Hepatocyte (in vitro differentiated cells): ENCODE results near the gene POT1. TPM values are rescaled to one million over a fixed set of nuclear protein-coding genes. Genes with fewer than 3 reads are reported as not detected.

Experiments
- DNase-seq: peaks from one replicate; pipeline ENCODE4 v3.0.0-alpha.2; 2016; ENCODE audit warnings: low spot score
- H2AFZ ChIP-seq: fragments of 200-600 bp; sonication (generic); 2 replicates; pipeline ENCODE4 v1.6.0; 2016; ENCODE audit warnings: antibody characterized with exemption, mild to moderate bottlenecking
- H3K27ac ChIP-seq: fragments of 200-600 bp; sonication (generic); 2 replicates; pipeline ENCODE4 v1.5.1; 2016; ENCODE audit warnings: mild to moderate bottlenecking
- H3K27me3 ChIP-seq: fragments of 200-600 bp; sonication (generic); 2 replicates; pipeline ENCODE4 v1.6.1; 2016
- H3K36me3 ChIP-seq: fragments of 200-600 bp; sonication (generic); replicated peaks from 2 replicates; pipeline ENCODE4 v1.5.1; 2016; ENCODE audit warnings: low read depth; ENCODE audit not compliant: insufficient read depth
- H3K4me1 ChIP-seq: fragments of 200-600 bp; sonication (generic); 2 replicates; pipeline ENCODE4 v1.5.1; 2016; ENCODE audit warnings: mild to moderate bottlenecking, moderate library complexity; ENCODE audit not compliant: insufficient read depth
- H3K4me2 ChIP-seq: fragments of 200-600 bp; sonication (generic); 2 replicates; pipeline ENCODE4 v1.6.0; 2016
- H3K4me3 ChIP-seq: fragments of 200-600 bp; sonication (generic); 2 replicates; pipeline ENCODE4 v1.5.1; 2016; ENCODE audit warnings: mild to moderate bottlenecking
- H3K79me2 ChIP-seq: fragments of 200-600 bp; sonication (generic); 2 replicates; pipeline ENCODE4 v1.6.0; 2017; ENCODE audit warnings: mild to moderate bottlenecking
- H3K9me2 ChIP-seq: fragments of 200-600 bp; sonication (generic); replicated peaks from 2 replicates; pipeline ENCODE4 v1.6.0; 2017; ENCODE audit warnings: mild to moderate bottlenecking; ENCODE audit not compliant: insufficient read depth
- H3K9me3 ChIP-seq: fragments of 200-600 bp; sonication (generic); 2 replicates; pipeline ENCODE4 v1.5.1; 2016; ENCODE audit warnings: low read depth, mild to moderate bottlenecking
- H4K20me1 ChIP-seq: fragments of 200-600 bp; sonication (generic); 2 replicates; pipeline ENCODE4 v1.6.0; 2016; ENCODE audit warnings: mild to moderate bottlenecking; ENCODE audit not compliant: insufficient read depth, poor library complexity, severe bottlenecking
- EZH2 ChIP-seq: fragments of 200-600 bp; sonication (generic); IDR thresholded peaks from 2 replicates; pipeline ENCODE4 v1.6.1; 2016; ENCODE audit warnings: antibody characterized with exemption, mild to moderate bottlenecking, borderline replicate concordance
- EZH2phosphoT487 ChIP-seq: fragments of 200-600 bp; sonication (generic); IDR thresholded peaks from one replicate; pipeline ENCODE4 v1.6.1; 2018; ENCODE audit warnings: antibody characterized with exemption, mild to moderate bottlenecking, low read depth, moderate library complexity; ENCODE audit not compliant: unreplicated experiment, severe bottlenecking
- WGBS: methylation state at CpG from one replicate; pipeline ENCODE4 v1.1.6; 2016; ENCODE audit warnings: low lambda C conversion rate; ENCODE audit errors: missing lambda C conversion rate; 5-methylcytosine and 5-hydroxymethylcytosine counted together
- polyA plus RNA-seq: library from polyadenylated mRNA; unstranded; fragments of >200 nt; fragmentation: Nextera tagmentation; extraction: Ambion mirVana; gene quantifications from 2 replicates; pipeline ENCODE4 v1.2.1, GENCODE V29; 2016
- total RNA-seq: library from RNA; depleted of rRNA; stranded (reverse); fragments of >200 nt; gene quantifications from 2 replicates; pipeline ENCODE4 v1.2.3, GENCODE V29; 2014
- TF ChIP-seq, protein P1 (sequence below): fragments of 200-600 bp; sonication (generic); IDR thresholded peaks from 2 replicates; pipeline ENCODE4 v1.5.1; 2016; ENCODE audit warnings: antibody characterized with exemption, mild to moderate bottlenecking; ENCODE audit not compliant: poor library complexity

Gene POT1
- total and polyA plus RNA-seq, 2 experiments from 2014 or later = 7.8 to 21.2 TPM

DNA sequence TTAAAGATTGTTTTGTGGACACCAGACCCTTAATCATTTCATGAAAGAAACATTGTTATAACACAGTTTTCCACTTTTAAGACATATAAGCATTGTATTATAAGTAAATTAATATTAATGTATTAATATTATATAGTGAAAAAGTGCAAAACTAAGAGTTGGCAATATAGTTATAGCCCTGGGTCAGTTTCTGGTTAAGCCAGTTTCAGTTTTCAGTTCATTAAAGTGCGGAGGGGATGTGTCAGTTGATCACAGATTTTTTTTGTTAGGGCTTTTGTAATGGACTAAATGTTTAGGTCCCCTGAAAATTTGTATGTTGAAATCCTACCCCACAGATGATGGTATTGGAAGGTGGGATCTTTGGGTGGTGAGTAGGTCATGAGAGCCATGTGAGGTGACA lies 118.3 kb downstream of the POT1 start:
- no peaks in the 10 kb centered on the region for H3K4me1 ChIP-seq
- WGBS = 94% methylated on average over 1 of the region's 1 CpG
- DNase-seq = no peak
- H3K4me2 ChIP-seq = no peak overlapping the region
- H3K9me3 ChIP-seq = no peaks in the 10 kb centered on the region
- no peaks in the 10 kb centered on the region for H3K79me2 ChIP-seq
- no peak overlapping the region for H3K4me3 ChIP-seq
- no peaks in the 10 kb centered on the region for H3K27me3 ChIP-seq
- no peaks in the 10 kb centered on the region for H3K36me3 ChIP-seq
- TF ChIP-seq, protein P1, sequence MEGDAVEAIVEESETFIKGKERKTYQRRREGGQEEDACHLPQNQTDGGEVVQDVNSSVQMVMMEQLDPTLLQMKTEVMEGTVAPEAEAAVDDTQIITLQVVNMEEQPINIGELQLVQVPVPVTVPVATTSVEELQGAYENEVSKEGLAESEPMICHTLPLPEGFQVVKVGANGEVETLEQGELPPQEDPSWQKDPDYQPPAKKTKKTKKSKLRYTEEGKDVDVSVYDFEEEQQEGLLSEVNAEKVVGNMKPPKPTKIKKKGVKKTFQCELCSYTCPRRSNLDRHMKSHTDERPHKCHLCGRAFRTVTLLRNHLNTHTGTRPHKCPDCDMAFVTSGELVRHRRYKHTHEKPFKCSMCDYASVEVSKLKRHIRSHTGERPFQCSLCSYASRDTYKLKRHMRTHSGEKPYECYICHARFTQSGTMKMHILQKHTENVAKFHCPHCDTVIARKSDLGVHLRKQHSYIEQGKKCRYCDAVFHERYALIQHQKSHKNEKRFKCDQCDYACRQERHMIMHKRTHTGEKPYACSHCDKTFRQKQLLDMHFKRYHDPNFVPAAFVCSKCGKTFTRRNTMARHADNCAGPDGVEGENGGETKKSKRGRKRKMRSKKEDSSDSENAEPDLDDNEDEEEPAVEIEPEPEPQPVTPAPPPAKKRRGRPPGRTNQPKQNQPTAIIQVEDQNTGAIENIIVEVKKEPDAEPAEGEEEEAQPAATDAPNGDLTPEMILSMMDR = no peak
- TF ChIP-seq EZH2phosphoT487 = no peak
- no peak overlapping the region for H2AFZ ChIP-seq
- no peaks in the 10 kb centered on the region for H4K20me1 ChIP-seq
- H3K27ac ChIP-seq = no peak overlapping the region
- H3K9me2 ChIP-seq = no peaks in the 10 kb centered on the region

DNA sequence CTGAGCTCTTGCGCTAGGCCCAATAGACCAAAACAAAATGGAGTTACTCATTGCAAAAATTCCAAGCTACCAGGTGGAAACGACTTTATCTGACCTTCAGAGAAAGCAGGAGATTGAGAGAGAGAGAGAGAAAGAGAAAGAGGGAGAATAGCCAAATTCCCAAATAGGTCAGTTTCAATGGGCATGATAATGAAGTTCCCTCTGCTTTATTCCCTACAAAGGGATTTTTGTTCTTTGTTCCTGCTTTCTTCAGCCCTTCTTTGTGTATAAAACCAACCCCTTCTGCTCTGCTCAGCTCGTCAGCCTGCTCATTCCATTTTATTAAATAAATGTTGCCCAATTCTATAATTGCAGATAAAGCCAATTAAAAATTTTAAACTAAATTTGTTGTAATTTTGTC lies 119.0 kb downstream of the POT1 start:
- TF ChIP-seq, protein P1 = no peak
- TF ChIP-seq EZH2 = no peak
- TF ChIP-seq EZH2phosphoT487 = no peak
- Histone ChIP-seq H3K9me2 (no peaks in the 10 kb centered on the region), H3K4me2 (no peak overlapping the region), H4K20me1 (no peaks in the 10 kb centered on the region), H3K36me3 (no peaks in the 10 kb centered on the region), H3K27me3 (no peaks in the 10 kb centered on the region), H3K9me3 (no peaks in the 10 kb centered on the region), H3K4me1 (no peaks in the 10 kb centered on the region), H3K4me3 (no peak overlapping the region), H3K79me2 (no peaks in the 10 kb centered on the region), H2AFZ (no peak overlapping the region), H3K27ac (no peak overlapping the region)
- no peak for DNase-seq
- WGBS = 78% methylated on average over 3 of the region's 3 CpGs

- Histone ChIP-seq H4K20me1 (no peaks in the 10 kb centered on the region), H3K4me1 (no peaks in the 10 kb centered on the region), H3K79me2 (no peaks in the 10 kb centered on the region), H3K4me3 (no peak overlapping the region), H3K4me2 (no peak overlapping the region), H2AFZ (no peak overlapping the region), H3K36me3 (no peaks in the 10 kb centered on the region), H3K27me3 (no peaks in the 10 kb centered on the region), H3K9me2 (no peaks in the 10 kb centered on the region), H3K27ac (no peak overlapping the region), H3K9me3 (no peaks in the 10 kb centered on the region)
- 80% methylated on average over 5 of the region's 5 CpGs for WGBS
- no peak for TF ChIP-seq EZH2phosphoT487
- TF ChIP-seq EZH2 = no peak
- TF ChIP-seq, protein P1 = no peak
- DNase-seq = no peak
Observed at GRCh38 chr7:124808206-124808605, 121.4 kb downstream of the POT1 start.

DNA sequence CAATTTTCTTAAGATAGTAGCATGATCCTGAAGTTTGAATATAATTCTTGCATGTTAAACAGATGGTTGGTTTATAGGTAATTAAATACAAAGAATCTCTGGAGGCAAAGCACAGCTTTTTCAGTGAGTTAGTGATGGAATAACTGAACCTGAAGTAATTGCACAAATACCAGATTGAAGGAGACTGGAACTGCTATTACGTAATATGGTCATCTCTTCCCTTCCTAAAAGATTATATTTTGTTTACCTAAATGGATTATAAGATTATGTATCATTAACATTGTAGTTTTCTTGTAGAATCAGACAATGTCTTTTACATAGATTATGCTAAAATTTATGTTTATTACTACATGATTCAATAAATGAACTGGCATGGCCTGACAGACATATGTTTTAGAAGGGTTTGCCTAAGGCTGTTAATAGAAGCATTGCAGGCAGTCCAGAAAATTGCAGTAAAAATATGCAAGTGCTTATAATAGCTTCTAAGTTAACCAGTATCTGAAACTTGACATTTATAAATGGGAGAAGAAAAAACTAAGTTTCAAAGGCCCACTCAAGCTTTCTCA lies 128.2 kb downstream of the POT1 start:
- Histone ChIP-seq H3K9me3 (no peaks in the 10 kb centered on the region), H3K4me1 (no peaks in the 10 kb centered on the region), H4K20me1 (no peaks in the 10 kb centered on the region), H2AFZ (no peak overlapping the region), H3K9me2 (no peaks in the 10 kb centered on the region), H3K27ac (no peak overlapping the region), H3K79me2 (no peaks in the 10 kb centered on the region), H3K4me3 (no peak overlapping the region), H3K4me2 (no peak overlapping the region), H3K36me3 (no peaks in the 10 kb centered on the region), H3K27me3 (no peaks in the 10 kb centered on the region)
- 71% methylated on average over 1 of the region's 1 CpG for WGBS
- DNase-seq = no peak
- TF ChIP-seq EZH2phosphoT487 = no peak
- TF ChIP-seq, protein P1 = no peak
- no peak for TF ChIP-seq EZH2
